Left colon (tissue), 2 donors: Measurements from ENCODE around the gene TIMM22. TPM values are rescaled to one million over a fixed set of nuclear protein-coding genes. Genes with fewer than 3 reads are reported as not detected.
A peak's percentile ranks its signal among the peaks of the same experiment; 100 is the strongest.
"Not testable (repeated sequence)": the region's sequence is repeated elsewhere in the genome, so short reads cannot be mapped to it uniquely, and the experiment has no call there.

Experiments used
- ATAC-seq: fragments of 200-7000 bp; cut with Tn5 transposase; one replicate; pipeline ENCODE4 v1.9.1; 2020; ENCODE audit warnings: mild to moderate bottlenecking, moderate library complexity
- DNase-seq, 2 donors: peaks; one replicate each; pipeline ENCODE4 v3.0.0-alpha.2; 2020
- intact Hi-C, 2 donors: fragments of 100-400 bp; cut with DNase I in 1 of 2; cut with micrococcal nuclease in 1 of 2; formaldehyde crosslinking; loops; one replicate each; pipeline versions ENCODE4 v1.11.2 to v1.14.0; 2022; cut with DNase I, micrococcal nuclease
- total RNA-seq, 2 donors: library from RNA; stranded (reverse); fragmentation: NEBNext Ultra II Directional; extraction: Animal tissue kit (Norgen Biotek cat#: 25700); gene quantifications; one replicate each; pipeline ENCODE4 v1.2.1, GENCODE V29; 2021
- donor health status: DM: no; HTN: no; CAD: no.
- donor health status: DM: yes; HTN: yes; CAD: no.

Gene TIMM22
- total RNA-seq, 2 donors from 2014 or later: 8.2 to 9.0 TPM

- ATAC-seq: no peak
- intact Hi-C loops: no loop called here
- DNase-seq: no peak
These were observed 4.0 kb upstream of the TIMM22 start for GRCh38 chr17:992933-993332.

- intact Hi-C loops, ATAC-seq, DNase-seq: not testable (repeated sequence)
These were observed 1.6 kb upstream of the TIMM22 start for GRCh38 chr17:995324-995723.

GRCh38 chr17:998111-998510, 1.2 kb downstream of the TIMM22 start:
- intact Hi-C loops: no loop called here

DNA sequence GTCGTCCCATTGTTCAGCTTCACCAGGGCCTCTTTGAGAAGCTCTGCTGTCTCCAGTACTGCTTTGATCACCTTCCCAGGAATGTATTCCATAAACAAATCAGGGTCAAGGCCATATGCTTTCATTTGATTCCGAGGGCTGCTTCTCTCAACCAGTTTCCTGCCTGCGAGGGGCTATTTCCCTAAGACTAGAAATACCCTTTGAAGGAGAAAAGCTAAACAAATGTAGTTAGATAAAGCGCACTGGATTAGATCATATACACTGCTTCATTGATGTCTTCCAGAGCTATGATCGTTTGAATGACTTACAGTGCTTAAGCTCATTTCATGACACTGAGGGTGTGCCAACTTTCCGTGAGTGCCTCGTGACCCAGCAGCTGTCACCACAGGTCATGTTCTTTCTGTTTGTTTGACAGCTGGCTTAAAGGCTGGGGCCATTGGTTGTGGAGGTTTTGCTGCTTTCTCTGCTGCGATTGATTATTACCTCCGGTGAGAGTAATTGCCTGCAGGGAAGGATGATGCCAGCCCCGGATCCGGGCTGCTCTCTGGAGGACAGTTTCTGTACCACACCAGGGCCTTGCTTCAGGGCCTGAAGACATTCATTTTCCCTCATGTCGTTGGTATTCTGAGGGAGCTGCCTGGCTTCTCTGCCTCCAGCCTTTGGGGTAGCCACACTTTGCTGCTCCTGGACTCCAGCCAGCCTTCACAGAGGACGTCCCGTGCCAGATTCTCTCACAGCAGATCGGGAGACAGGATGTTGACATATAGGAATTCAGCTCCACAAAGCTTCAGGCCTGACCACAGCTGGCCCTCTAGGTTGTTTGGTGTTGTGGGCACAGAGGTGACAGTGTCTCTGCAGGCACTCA, 3.9 kb downstream of the TIMM22 start:
- DNase-seq: no peak
- intact Hi-C loops: no loop called here
- ATAC-seq: no peak

More at GRCh38 chr17:998111-998510, 1.2 kb downstream of the TIMM22 start:
- ATAC-seq (no peak), DNase-seq (no peak)

- DNase-seq (no peak), ATAC-seq (no peak)
- intact Hi-C loops: no loop called here
These were observed 4.9 kb downstream of the TIMM22 start for GRCh38 chr17:1001640-1002411.

- DNase-seq: no peak
- no peak for ATAC-seq
- intact Hi-C loops: no loop called here
These were observed 5.5 kb downstream of the TIMM22 start for GRCh38 chr17:1002412-1002753.

DNA sequence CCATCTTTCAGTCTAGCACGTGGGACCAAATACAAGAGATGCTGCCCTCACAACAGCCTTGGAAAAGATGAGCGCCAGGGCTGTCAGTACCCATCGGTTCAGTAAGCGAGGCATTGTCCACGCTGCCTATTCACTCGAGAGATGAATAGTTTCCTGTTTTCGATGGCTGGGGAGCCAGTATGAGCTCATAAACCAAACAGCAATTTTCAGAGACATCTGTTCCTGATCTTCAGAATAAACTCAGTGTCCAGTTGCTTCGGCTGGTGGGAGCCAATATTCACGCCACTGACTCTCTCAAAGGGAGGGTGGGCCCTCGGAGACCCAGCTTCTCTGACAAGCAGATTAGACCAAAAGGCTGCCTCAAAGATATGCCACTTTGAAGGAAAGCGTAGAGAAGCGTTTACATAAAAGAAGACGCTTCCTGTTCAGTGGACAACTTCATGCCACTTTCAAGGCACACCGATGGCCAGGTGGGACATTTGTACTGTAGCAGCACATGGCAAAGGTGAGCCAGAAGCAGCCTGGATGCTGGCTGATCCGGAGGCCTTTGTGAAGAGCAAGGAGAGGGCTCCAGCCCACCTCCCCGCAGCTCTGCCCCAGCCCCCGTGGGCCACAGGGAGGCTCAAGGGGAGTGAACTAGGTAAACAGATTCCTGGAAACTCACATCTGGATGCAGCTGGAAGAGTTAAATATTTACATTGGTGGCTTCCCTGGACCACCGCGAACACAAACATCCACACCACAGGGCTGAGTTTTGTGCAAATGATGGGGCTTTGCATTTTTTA, 6.0 kb downstream of the TIMM22 start:
- DNase-seq (no peak), ATAC-seq (no peak)
- intact Hi-C loops: no loop called here

GRCh38 chr17:1003633-1003971, 6.7 kb downstream of the TIMM22 start:
- ATAC-seq (no peak), DNase-seq (no peak)
- intact Hi-C loops: no loop called here

DNA sequence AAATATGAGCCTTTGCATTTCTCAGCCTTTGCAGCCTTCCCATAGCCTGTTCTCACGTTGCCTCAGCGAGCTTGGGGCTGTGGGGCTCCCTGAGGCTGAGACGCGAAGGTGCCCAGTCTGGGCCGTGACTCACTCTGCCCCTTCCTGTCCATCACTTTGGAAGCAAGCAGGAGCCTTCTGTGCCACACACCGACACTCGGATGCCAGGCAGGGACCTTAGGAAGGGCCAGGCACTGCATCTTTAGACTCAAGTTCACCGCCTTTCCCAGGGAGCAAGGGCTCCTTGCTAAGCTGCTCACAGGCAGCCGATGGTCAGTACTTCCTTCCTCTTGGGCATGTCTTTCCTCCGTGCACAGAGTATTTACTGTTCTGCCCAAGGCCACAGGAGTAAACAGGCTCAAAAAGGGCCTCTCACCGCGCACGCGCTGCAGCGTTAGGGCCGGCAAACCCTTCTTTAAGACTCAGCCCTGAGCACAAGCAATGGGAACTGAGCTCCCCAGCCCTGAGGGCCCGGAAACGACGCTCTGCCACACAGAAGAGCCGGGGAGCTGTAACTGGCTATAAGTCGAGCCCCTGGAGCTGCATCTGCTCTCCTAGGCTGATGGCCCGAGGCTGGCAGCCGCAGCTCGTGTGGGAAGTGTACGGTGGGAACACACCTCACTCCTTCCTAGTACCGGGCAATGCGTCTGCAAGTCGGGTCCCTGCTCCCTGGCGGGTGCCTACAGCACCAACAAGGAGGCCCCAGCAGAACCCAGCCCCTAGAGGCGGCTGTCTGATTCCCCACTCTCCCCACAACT, 7.2 kb downstream of the TIMM22 start:
- DNase-seq (no peak), ATAC-seq (no peak)
- intact Hi-C loops: no loop called here

GRCh38 chr17:1004769-1005295, 7.9 kb downstream of the TIMM22 start:
- ATAC-seq (no peak), DNase-seq (no peak)
- intact Hi-C loops: no loop called here

DNA sequence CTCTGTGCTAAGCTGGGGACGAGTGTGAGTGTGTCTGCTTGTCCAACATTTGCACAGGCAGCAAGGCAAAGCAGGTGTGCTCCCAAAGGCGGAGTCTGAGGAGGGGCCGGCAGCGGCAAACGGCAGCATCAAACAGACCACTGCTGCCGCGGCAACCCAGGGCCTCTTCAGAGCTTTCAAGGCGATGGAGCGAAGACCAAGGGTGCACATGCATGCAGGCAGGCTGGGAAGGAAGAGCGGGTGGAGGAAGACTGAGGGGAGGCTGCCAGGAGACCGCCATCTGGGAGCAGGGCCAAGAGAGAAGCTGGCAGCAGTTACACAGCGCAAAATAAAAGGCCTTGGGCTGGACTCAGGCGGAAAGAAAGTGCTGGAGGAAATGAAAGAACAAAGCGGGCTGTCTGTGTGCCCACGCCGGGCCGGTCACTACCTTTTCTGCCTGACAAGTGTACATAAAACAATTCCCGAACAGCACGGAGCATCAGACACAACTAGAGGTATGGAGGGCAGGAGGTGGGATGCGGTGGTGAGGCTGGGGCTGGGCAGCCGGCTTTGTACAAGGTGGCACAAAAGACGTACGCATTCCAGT, 8.5 kb downstream of the TIMM22 start:
- intact Hi-C loops: no loop called here
- peak; percentile 42 for ATAC-seq
- DNase-seq: peak; percentile 48 to 53

- peak; percentile 68 for ATAC-seq
- peak in 1 of 2 donors; percentile 62 for DNase-seq
- intact Hi-C loops: no loop called here
These were observed 9.1 kb downstream of the TIMM22 start for GRCh38 chr17:1006054-1006453.

DNA sequence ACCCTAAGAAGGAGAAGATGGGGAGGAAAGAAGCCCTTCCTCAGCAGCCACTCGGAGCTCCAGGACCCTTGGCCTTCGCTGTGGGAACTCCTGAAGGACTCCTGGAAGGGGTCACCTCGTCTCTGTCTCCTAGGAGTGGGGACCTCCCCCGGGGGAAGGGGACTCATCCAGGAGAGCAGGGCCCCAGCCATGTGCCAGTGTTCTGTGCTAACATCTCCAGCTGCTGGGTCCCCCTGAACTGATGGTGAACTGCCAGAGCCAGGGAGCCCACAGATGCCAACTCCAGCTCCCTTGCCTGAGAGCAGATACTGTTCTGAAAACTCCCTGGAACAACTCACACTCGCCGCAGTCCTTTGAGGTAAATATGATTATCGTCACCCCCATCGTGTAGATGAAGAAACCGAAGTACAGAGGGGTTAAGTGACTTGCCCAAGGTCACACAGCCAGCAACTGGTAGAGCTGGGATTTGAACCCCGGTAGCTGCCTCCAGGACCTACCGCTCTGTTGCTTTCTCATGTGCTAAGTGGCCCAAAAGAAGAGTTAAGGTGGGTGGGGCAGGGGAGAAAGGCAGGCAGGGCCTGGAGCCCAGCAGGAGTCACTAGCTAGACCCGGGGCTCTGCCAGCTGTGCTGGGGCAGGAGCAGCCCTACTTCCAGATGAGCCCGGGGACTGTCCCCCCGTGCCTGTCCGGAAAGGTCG, 10.5 kb downstream of the TIMM22 start:
- no peak for ATAC-seq
- DNase-seq: no peak
- intact Hi-C loops: no loop called here

GRCh38 chr17:1008008-1008761, 11.3 kb downstream of the TIMM22 start:
- intact Hi-C loops: no loop called here
- ATAC-seq (no peak), DNase-seq (no peak)

DNA sequence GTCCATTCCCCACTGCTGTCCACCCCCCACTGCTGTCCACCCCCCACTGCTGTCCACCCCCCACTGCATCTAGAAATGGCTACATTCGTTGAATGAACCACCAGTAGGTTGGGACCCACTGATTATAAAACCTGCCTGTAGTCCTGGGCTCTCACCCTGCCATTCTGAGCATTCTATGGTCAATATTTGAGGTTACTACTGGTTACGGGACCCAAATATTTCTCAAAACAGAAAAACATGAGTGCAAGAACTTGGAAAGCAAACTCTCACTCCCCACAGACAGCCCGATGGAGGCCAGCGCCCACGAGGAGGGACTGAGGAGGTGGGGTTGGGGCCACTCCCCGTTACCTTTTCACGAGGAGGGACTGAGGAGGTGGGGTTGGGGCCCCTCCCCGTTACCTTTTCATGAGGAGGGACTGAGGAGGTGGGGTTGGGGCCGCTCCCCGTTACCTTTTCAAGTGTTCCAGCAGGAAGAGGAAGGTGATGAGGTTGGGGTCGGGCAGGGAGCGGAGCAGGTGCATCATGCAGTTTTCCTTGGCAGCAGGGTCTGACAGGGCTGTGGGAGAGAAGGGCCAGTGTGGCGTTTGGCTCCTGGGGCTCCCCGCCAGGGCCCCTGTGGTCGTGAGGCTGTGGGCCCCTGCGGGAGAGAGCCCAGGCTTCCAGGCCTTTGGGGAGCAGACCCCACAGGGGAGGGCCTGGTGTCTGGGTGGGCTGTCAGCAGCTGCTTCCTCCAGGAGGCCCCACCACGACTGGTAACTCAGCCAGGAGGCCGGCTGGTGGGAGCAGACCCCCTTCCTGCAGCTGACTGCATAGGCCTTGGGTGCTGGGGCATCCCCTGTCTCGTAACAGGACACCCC, 12.5 kb downstream of the TIMM22 start:
- DNase-seq (no peak), ATAC-seq (no peak)
- intact Hi-C loops: no loop called here

DNA sequence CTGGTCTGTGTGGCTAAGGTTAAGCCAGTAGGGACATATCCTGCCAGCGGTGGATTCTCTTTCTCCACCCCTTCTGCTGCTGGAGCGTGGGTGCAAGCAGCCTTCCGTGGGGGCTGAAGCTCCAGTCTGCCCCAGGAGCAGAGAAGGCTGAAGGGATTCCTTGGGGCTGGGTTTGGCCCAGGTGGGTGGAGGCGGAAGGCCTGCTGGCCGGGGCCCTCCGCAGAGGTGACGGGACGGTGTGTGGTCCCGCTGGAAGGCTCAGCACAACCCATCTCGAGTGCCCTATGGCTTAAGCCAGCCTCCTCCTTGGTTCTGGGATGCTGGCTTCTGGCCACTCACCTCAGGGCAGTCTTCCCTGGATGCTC, 13.1 kb downstream of the TIMM22 start:
- DNase-seq (no peak), ATAC-seq (no peak)
- intact Hi-C loops: no loop called here
